ENCODE results near the gene ARMC9. TPM values are rescaled to one million over a fixed set of nuclear protein-coding genes. Genes with fewer than 3 reads are reported as not detected.
A peak's percentile ranks its signal among the peaks of the same experiment; 100 is the strongest.

Gene ARMC9
- total and polyA plus RNA-seq, 8 donors = 11.4 to 40.6 (median 13.9) TPM

DNA sequence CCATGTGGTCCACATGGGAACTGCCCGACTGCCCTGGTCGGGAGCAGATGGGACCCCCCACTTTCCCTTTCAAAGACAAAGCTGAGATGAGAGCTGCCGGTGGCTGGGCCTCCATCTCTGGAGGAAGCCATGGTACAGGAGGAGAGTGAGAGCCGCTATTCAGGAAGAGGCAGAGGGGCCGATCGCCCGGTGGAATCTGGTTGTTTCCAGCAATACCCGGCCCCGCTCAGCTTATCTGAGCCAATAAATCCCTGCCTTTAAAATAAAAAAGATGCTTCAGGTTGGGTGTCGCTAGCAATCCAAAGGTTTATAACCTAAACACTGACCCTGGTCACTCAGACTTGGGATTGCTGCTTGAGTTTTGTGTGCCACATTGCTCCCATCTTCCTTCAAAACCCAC is 181.9 kb downstream of the ARMC9 start:
- Histone ChIP-seq H3K4me1 (no peaks in the 10 kb centered on the region), H3K27ac (no peak overlapping the region), H3K27me3 (no peaks in the 10 kb centered on the region), H3K9me3 (peaks cover 0 to 8% of the 10 kb centered on the region in 2 donors), H3K36me3 (no peaks in the 10 kb centered on the region), H3K4me3 (no peak overlapping the region)
- no peak for DNase-seq
- intact Hi-C loops (cut with DNase I) = no loop called here
- no peak for ATAC-seq
- TF ChIP-seq, protein P1, sequence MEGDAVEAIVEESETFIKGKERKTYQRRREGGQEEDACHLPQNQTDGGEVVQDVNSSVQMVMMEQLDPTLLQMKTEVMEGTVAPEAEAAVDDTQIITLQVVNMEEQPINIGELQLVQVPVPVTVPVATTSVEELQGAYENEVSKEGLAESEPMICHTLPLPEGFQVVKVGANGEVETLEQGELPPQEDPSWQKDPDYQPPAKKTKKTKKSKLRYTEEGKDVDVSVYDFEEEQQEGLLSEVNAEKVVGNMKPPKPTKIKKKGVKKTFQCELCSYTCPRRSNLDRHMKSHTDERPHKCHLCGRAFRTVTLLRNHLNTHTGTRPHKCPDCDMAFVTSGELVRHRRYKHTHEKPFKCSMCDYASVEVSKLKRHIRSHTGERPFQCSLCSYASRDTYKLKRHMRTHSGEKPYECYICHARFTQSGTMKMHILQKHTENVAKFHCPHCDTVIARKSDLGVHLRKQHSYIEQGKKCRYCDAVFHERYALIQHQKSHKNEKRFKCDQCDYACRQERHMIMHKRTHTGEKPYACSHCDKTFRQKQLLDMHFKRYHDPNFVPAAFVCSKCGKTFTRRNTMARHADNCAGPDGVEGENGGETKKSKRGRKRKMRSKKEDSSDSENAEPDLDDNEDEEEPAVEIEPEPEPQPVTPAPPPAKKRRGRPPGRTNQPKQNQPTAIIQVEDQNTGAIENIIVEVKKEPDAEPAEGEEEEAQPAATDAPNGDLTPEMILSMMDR (IDR thresholded peaks at IDR 0.05) = no peak

- DNase-seq (no peak), ATAC-seq (no peak)
Observed at GRCh38 chr2:231380991-231381847, 182.8 kb downstream of the ARMC9 start.

DNA sequence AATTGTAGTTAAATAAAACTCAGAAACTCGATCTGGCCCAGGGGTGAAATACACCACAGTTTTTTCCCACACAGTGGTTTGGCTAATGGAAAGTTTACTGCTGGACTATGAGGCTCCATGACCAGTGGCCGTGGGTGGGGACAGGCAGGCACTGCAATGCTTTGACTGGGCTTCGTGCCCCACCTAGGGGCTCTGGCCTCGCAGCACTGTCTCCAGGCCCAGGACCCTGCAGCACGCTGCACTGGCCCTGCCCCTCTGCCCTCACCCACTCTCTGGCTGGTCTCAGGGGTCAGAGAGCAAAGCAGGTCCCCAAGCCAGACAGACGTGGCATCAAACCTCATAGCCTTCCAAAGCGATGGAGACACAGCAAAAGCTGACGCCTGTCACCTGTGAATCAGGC is 183.7 kb downstream of the ARMC9 start:
- Histone ChIP-seq H3K4me1 (no peaks in the 10 kb centered on the region), H3K9me3 (peaks cover 0 to 8% of the 10 kb centered on the region in 2 donors), H3K4me3 (no peak overlapping the region), H3K36me3 (no peaks in the 10 kb centered on the region), H3K27ac (no peak overlapping the region), H3K27me3 (no peaks in the 10 kb centered on the region)
- TF ChIP-seq, protein P1 (IDR thresholded peaks at IDR 0.05) = no peak
- intact Hi-C loops (cut with DNase I) = no loop called here
- ATAC-seq = no peak
- no peak for DNase-seq

More at GRCh38 chr2:231380991-231381847, 182.8 kb downstream of the ARMC9 start:
- H3K36me3 ChIP-seq = no peaks in the 10 kb centered on the region
- H3K4me1 ChIP-seq = no peaks in the 10 kb centered on the region
- TF ChIP-seq, protein P1 (IDR thresholded peaks at IDR 0.05) = no peak
- H3K27me3 ChIP-seq = no peaks in the 10 kb centered on the region
- H3K9me3 ChIP-seq = peaks cover 0 to 8% of the 10 kb centered on the region in 2 donors
- intact Hi-C loops (cut with DNase I) = no loop called here
- H3K4me3 ChIP-seq = no peak overlapping the region
- H3K27ac ChIP-seq = no peak overlapping the region

DNA sequence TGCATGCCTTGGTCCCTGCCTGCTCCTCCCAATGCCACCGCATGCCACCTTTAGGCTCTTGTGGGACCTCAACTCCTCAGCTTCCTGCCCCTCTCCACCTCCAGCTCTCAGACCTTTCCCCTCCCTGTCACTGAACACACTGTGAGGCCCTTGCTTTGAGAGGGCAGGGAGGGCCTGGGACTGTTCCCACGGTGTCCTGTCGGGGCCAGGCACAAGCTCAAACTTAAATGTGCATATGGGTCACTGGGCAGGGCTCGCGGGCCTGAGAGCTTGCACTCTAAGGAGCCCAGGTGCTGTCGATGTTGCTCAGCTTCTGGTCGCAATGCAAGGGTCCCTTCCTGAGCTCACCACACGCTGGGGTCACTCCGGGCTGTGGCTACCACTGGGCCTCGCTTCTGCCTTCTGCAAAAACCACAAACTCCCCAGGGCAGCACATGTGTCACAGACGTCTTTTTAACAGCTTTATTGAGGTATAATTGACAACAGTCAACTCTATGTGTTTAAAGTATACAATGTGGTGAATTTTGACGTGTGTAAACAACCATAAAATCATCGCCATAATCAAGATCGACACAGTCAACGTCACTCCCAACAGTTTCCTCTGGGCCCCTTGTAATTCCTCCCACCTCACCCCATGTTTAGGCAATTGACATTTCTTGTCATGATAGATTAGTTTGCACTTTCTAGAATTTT is 185.1 kb downstream of the ARMC9 start:
- H3K36me3 ChIP-seq = no peaks in the 10 kb centered on the region
- intact Hi-C loops (cut with DNase I) = no loop called here
- no peak overlapping the region for H3K27ac ChIP-seq
- peaks cover 0 to 8% of the 10 kb centered on the region in 2 donors for H3K9me3 ChIP-seq
- H3K4me1 ChIP-seq = peaks cover 0 to 6% of the 10 kb centered on the region in 2 donors
- DNase-seq (no peak), ATAC-seq (no peak)
- no peak overlapping the region for H3K4me3 ChIP-seq
- no peaks in the 10 kb centered on the region for H3K27me3 ChIP-seq
- TF ChIP-seq, protein P1 (IDR thresholded peaks at IDR 0.05) = no peak

- intact Hi-C loops (cut with DNase I) = no loop called here
- peaks cover 0 to 8% of the 10 kb centered on the region in 2 donors for H3K9me3 ChIP-seq
- H3K27ac ChIP-seq = no peak overlapping the region
- ATAC-seq (no peak), DNase-seq (peak in 1 of 4 donors; percentile 57)
- no peaks in the 10 kb centered on the region for H3K27me3 ChIP-seq
- TF ChIP-seq, protein P1 (IDR thresholded peaks at IDR 0.05) = no peak
- H3K4me3 ChIP-seq = no peak overlapping the region
- peaks cover 0 to 11% of the 10 kb centered on the region in 2 donors for H3K4me1 ChIP-seq
- H3K36me3 ChIP-seq = no peaks in the 10 kb centered on the region
Observed at GRCh38 chr2:231384109-231384435, 185.6 kb downstream of the ARMC9 start.
